GM04504 (cell line): ENCODE measurements around the gene ATP6V1G1.

ENCODE experiments used
- DNase-seq: peaks from one replicate; pipeline ENCODE4 v3.0.0-alpha.2; 2012; ENCODE audit warnings: low read depth

ATP6V1G1 gene

GRCh38 chr9:114613087-114613486, 25.5 kb downstream of the ATP6V1G1 start:
- DNase-seq: no peak

GRCh38 chr9:114613919-114614318, 26.4 kb downstream of the ATP6V1G1 start:
- DNase-seq: no peak

GRCh38 chr9:114614373-114614772, 26.8 kb downstream of the ATP6V1G1 start:
- no peak for DNase-seq

- no peak for DNase-seq
These were observed 29.3 kb downstream of the ATP6V1G1 start for GRCh38 chr9:114616684-114617520.

- DNase-seq: no peak
These were observed 31.7 kb downstream of the ATP6V1G1 start for GRCh38 chr9:114619191-114619761.

- DNase-seq: no peak
These were observed 34.0 kb downstream of the ATP6V1G1 start for GRCh38 chr9:114621561-114621960.

- peak; percentile 54 for DNase-seq
These were observed 34.5 kb downstream of the ATP6V1G1 start for GRCh38 chr9:114621975-114622609.

- DNase-seq: no peak
These were observed 37.1 kb downstream of the ATP6V1G1 start for GRCh38 chr9:114624677-114625076.

- no peak for DNase-seq
These were observed 38.9 kb downstream of the ATP6V1G1 start for GRCh38 chr9:114626415-114627020.

GRCh38 chr9:114627553-114627952, 40.0 kb downstream of the ATP6V1G1 start:
- DNase-seq: no peak

GRCh38 chr9:114629563-114630090, 42.1 kb downstream of the ATP6V1G1 start:
- no peak for DNase-seq

GRCh38 chr9:114631166-114631565, 43.6 kb downstream of the ATP6V1G1 start:
- DNase-seq: no peak

GRCh38 chr9:114633438-114634089, 46.0 kb downstream of the ATP6V1G1 start:
- DNase-seq: no peak

GRCh38 chr9:114634387-114634786, 46.8 kb downstream of the ATP6V1G1 start:
- DNase-seq: no peak

GRCh38 chr9:114638404-114638803, 50.8 kb downstream of the ATP6V1G1 start:
- no peak for DNase-seq

- DNase-seq: no peak
These were observed 54.4 kb downstream of the ATP6V1G1 start for GRCh38 chr9:114641967-114642366.

GRCh38 chr9:114643001-114643400, 55.4 kb downstream of the ATP6V1G1 start:
- no peak for DNase-seq

GRCh38 chr9:114643896-114644295, 56.3 kb downstream of the ATP6V1G1 start:
- DNase-seq: no peak
